SK-N-SH treated with all-trans-retinoic acid at 6 μM for 48 hours (cell line): ENCODE results near the gene SCYGR1.

Source experiments
- ATAC-seq: fragments of 200-7000 bp; cut with Tn5 transposase; 3 replicates; pipeline ENCODE4 v1.9.1; 2020; ENCODE audit warnings: mild to moderate bottlenecking, moderate library complexity
- CSDC2 ChIP-seq: fragments of 250-450 bp; sonication (Bioruptor Pico); IDR thresholded peaks from 2 replicates; pipeline ENCODE4 v1.5.0; 2020; ENCODE audit warnings: mild to moderate bottlenecking, moderate library complexity
- ISL1 ChIP-seq: fragments of 250-450 bp; sonication (Bioruptor Pico); IDR thresholded peaks from 2 replicates; pipeline ENCODE4 v2.1.2; 2022; ENCODE audit warnings: mild to moderate bottlenecking, moderate library complexity
- RARB ChIP-seq: fragments of 250-450 bp; sonication (Bioruptor Pico); IDR thresholded peaks from 2 replicates; pipeline ENCODE4 v1.8.0; 2021; ENCODE audit warnings: mild to moderate bottlenecking, moderate library complexity
- SNAI2 ChIP-seq: fragments of 250-450 bp; sonication (Bioruptor Pico); IDR thresholded peaks from 2 replicates; pipeline ENCODE4 v1.5.0; 2020; ENCODE audit warnings: mild to moderate bottlenecking, moderate library complexity
- TCF4 ChIP-seq: fragments of 250-450 bp; sonication (Bioruptor Pico); IDR thresholded peaks from 2 replicates; pipeline ENCODE4 v1.8.0; 2021; ENCODE audit warnings: mild to moderate bottlenecking, moderate library complexity, borderline replicate concordance
- TOX ChIP-seq: fragments of 250-450 bp; sonication (Bioruptor Pico); IDR thresholded peaks from 2 replicates; pipeline ENCODE4 v1.8.0; 2021; ENCODE audit warnings: mild to moderate bottlenecking, moderate library complexity, borderline replicate concordance
- ZC3H10 ChIP-seq: fragments of 250-450 bp; sonication (Bioruptor Pico); IDR thresholded peaks from 2 replicates; pipeline ENCODE4 v1.5.1; 2021; ENCODE audit warnings: mild to moderate bottlenecking, moderate library complexity
- ZFP30 ChIP-seq: fragments of 450-650 bp; formaldehyde crosslinking; IDR thresholded peaks from 2 replicates; pipeline ENCODE4 v1.5.0; 2022; ENCODE audit warnings: mild to moderate bottlenecking, moderate library complexity
- ZNF565 ChIP-seq: fragments of 450-650 bp; formaldehyde crosslinking; conservative IDR thresholded peaks from 2 replicates; pipeline ENCODE4 v1.5.0; 2020; ENCODE audit warnings: low read depth, mild to moderate bottlenecking, moderate library complexity
- ZNF70 ChIP-seq: fragments of 450-650 bp; formaldehyde crosslinking; IDR thresholded peaks from 2 replicates; pipeline ENCODE4 v1.5.0; 2020; ENCODE audit warnings: mild to moderate bottlenecking, moderate library complexity
- TF ChIP-seq, protein P1 (sequence below): fragments of 250-450 bp; sonication (Bioruptor Pico); IDR thresholded peaks from 2 replicates; pipeline ENCODE4 v1.8.0; 2021; ENCODE audit warnings: low read depth, mild to moderate bottlenecking, moderate library complexity, borderline replicate concordance
- TF ChIP-seq, protein P2 (sequence below): fragments of 250-450 bp; sonication (Bioruptor Pico); IDR thresholded peaks from 2 replicates; pipeline ENCODE4 v1.5.1; 2020; ENCODE audit warnings: low read depth, mild to moderate bottlenecking, moderate library complexity
- TF ChIP-seq, protein P3 (sequence below): fragments of 250-450 bp; sonication (Bioruptor Pico); IDR thresholded peaks from 2 replicates; pipeline ENCODE4 v1.5.0; 2020; ENCODE audit warnings: mild to moderate bottlenecking, moderate library complexity

SCYGR1 gene

DNA sequence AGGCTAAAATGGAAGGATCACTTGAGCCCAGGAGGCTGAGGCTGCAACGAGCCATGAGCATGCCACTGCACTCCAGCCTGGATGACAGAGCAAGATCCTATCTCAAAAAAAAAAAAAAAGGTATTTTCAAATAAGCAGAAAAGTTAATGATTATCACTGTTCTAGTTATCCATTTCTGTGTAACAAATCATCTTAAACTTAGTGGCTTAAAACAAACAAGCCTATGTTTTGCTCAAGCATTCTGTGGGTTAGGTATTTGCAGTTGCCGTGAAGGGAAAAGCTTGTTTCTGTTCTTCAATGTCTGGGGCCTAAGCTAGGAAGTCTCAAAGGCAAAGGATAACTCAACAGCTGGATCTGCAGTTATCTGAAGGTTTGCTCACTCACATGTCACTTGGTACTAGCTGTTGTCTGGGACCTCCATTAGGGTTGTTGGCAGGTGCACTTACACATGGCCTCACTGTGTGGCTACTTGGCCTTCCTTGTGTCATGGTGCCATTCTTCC lies 48.6 kb downstream of the SCYGR1 start:
- no peak for ATAC-seq
- TF ChIP-seq ZFP30 (CRISPR knock-in tag) (no peak), ISL1 (CRISPR knock-in tag) (no peak), TCF4 (CRISPR knock-in tag) (no peak), ZNF565 (CRISPR knock-in tag) (no peak), SNAI2 (CRISPR knock-in tag) (no peak), CSDC2 (CRISPR knock-in tag) (no peak), ZC3H10 (CRISPR knock-in tag) (no peak), ZNF70 (CRISPR knock-in tag) (no peak), TOX (CRISPR knock-in tag) (no peak), RARB (CRISPR knock-in tag) (no peak)
- TF ChIP-seq, protein P1, sequence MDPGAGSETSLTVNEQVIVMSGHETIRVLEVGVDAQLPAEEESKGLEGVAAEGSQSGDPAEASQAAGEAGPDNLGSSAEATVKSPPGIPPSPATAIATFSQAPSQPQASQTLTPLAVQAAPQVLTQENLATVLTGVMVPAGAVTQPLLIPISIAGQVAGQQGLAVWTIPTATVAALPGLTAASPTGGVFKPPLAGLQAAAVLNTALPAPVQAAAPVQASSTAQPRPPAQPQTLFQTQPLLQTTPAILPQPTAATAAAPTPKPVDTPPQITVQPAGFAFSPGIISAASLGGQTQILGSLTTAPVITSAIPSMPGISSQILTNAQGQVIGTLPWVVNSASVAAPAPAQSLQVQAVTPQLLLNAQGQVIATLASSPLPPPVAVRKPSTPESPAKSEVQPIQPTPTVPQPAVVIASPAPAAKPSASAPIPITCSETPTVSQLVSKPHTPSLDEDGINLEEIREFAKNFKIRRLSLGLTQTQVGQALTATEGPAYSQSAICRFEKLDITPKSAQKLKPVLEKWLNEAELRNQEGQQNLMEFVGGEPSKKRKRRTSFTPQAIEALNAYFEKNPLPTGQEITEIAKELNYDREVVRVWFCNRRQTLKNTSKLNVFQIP (CRISPR knock-in tag): no peak
- TF ChIP-seq, protein P2, sequence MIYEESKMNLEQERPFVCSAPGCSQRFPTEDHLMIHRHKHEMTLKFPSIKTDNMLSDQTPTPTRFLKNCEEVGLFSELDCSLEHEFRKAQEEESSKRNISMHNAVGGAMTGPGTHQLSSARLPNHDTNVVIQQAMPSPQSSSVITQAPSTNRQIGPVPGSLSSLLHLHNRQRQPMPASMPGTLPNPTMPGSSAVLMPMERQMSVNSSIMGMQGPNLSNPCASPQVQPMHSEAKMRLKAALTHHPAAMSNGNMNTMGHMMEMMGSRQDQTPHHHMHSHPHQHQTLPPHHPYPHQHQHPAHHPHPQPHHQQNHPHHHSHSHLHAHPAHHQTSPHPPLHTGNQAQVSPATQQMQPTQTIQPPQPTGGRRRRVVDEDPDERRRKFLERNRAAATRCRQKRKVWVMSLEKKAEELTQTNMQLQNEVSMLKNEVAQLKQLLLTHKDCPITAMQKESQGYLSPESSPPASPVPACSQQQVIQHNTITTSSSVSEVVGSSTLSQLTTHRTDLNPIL: no peak
- TF ChIP-seq, protein P3, sequence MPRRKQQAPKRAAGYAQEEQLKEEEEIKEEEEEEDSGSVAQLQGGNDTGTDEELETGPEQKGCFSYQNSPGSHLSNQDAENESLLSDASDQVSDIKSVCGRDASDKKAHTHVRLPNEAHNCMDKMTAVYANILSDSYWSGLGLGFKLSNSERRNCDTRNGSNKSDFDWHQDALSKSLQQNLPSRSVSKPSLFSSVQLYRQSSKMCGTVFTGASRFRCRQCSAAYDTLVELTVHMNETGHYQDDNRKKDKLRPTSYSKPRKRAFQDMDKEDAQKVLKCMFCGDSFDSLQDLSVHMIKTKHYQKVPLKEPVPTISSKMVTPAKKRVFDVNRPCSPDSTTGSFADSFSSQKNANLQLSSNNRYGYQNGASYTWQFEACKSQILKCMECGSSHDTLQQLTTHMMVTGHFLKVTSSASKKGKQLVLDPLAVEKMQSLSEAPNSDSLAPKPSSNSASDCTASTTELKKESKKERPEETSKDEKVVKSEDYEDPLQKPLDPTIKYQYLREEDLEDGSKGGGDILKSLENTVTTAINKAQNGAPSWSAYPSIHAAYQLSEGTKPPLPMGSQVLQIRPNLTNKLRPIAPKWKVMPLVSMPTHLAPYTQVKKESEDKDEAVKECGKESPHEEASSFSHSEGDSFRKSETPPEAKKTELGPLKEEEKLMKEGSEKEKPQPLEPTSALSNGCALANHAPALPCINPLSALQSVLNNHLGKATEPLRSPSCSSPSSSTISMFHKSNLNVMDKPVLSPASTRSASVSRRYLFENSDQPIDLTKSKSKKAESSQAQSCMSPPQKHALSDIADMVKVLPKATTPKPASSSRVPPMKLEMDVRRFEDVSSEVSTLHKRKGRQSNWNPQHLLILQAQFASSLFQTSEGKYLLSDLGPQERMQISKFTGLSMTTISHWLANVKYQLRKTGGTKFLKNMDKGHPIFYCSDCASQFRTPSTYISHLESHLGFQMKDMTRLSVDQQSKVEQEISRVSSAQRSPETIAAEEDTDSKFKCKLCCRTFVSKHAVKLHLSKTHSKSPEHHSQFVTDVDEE (CRISPR knock-in tag): no peak
